Activated effector memory CD4-positive, alpha-beta T cell treated with anti-CD3 and anti-CD28 coated beads, Interleukin-2, amount 50 U/mL, for 16 hours (primary cell): ENCODE results near the gene PRKCA.
A peak's percentile ranks its signal among the peaks of the same experiment; 100 is the strongest.
"Not testable (repeated sequence)": the region's sequence is repeated elsewhere in the genome, so short reads cannot be mapped to it uniquely, and the experiment has no call there.

ENCODE experiments used
- DNase-seq: peaks from one replicate; pipeline ENCODE4 v3.0.0-alpha.2; 2020

Gene PRKCA

GRCh38 chr17:66292353-66292752 lies 10.1 kb upstream of the PRKCA start:
- no peak for DNase-seq

- no peak for DNase-seq
Measured at GRCh38 chr17:66296289-66296725, 6.1 kb upstream of the PRKCA start.

- DNase-seq = not testable (repeated sequence)
Measured at GRCh38 chr17:66297443-66297842, 5.0 kb upstream of the PRKCA start.

GRCh38 chr17:66299711-66300110 lies 2.7 kb upstream of the PRKCA start:
- no peak for DNase-seq

- no peak for DNase-seq
Measured at GRCh38 chr17:66300956-66301355, 1.5 kb upstream of the PRKCA start.

GRCh38 chr17:66301367-66301863 lies 998 bp upstream of the PRKCA start:
- DNase-seq = no peak

- DNase-seq = peak; percentile 81
Measured at GRCh38 chr17:66302761-66303626, 581 bp downstream of the PRKCA start.

- peak; percentile 71 for DNase-seq
Measured at GRCh38 chr17:66304304-66305174, 2.1 kb downstream of the PRKCA start.

DNA sequence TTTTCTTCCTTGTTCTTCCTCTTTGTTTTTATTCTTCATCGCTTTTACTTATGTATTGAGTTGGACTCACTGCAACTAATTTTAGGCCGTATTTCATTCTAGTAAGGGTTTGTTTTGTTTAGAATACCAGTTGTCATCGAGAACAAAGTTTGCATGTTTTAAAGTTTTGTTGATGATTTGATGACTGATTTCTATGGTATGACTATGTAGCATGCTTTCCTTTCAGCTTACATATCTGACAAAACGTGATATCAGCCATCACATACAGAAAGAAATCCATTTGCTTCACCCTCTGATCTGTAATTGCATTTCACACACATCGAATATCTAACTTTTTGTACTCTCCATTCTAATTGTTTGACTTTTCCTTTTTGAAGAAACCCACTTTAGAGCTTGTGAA lies 4.0 kb downstream of the PRKCA start:
- no peak for DNase-seq

GRCh38 chr17:66307257-66307656 lies 4.8 kb downstream of the PRKCA start:
- no peak for DNase-seq

DNA sequence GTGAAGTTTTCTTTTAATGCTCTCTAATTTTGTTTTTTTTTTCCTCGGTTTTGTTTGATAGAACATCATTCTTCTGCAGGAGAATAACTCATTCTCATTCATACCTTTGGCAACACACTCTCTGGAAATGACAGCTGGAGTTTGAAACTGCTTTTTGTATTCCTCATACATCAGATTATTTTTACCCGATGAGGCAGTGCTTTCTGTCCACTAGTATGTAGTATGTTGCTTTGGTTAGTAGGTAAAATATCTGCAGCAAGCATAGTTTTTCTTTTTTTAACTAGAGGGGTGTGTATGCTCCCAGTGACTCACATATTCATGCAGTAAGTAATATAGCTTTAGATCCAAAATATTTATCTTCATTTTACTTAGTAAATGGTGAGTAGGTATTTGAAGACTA lies 6.4 kb downstream of the PRKCA start:
- DNase-seq = no peak

GRCh38 chr17:66309793-66310192 lies 7.4 kb downstream of the PRKCA start:
- no peak for DNase-seq

DNA sequence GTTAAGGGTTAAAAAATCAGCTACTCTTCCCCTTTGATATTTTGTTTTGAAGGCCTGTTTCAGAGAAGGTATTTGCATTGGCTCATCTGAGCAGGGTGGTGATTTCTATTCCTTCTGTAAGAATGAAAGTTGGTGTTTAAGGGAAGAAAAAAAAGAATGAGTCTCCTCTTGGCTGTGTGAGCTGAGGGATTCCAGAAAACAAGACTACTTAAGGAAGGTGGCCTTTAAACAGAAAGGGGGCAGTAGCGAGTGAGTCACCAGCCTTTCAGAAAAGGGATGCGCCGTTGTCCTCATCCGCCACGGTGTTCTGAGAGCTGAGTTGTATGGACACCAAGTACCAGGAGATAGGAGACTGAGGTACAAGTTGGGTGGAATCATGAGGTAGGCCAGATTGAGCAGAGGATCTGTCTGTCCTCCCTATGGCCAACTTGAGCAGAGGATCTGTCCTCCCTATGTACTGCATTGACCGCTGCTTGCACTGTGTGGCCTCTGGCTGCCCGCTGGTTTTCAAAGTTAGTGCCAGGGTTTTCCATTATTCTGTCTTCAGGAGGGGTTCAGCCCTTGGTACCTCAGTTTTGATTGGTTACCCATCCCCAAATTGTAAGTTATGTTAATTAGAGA lies 8.2 kb downstream of the PRKCA start:
- no peak for DNase-seq

DNA sequence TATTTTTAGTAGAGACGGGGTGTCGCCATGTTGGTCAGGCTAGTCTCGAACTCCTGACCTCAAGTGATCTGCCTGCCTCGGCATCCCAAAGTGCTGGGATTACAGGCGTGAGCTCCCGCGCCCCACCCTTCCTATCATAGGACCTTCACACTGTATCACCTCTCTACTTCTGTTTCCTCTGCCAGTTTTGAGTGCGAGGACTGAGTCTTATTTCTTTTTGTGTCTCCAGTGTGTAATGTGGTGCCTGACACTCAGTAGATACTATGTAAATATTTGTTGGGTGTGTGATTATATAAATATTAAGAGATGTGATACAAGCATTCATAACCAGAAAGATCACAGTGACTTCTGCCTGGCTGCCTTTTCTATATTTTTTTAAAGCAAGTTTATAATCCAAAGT lies 10.5 kb downstream of the PRKCA start:
- DNase-seq = no peak

GRCh38 chr17:66313325-66313724 lies 10.9 kb downstream of the PRKCA start:
- DNase-seq = no peak

DNA sequence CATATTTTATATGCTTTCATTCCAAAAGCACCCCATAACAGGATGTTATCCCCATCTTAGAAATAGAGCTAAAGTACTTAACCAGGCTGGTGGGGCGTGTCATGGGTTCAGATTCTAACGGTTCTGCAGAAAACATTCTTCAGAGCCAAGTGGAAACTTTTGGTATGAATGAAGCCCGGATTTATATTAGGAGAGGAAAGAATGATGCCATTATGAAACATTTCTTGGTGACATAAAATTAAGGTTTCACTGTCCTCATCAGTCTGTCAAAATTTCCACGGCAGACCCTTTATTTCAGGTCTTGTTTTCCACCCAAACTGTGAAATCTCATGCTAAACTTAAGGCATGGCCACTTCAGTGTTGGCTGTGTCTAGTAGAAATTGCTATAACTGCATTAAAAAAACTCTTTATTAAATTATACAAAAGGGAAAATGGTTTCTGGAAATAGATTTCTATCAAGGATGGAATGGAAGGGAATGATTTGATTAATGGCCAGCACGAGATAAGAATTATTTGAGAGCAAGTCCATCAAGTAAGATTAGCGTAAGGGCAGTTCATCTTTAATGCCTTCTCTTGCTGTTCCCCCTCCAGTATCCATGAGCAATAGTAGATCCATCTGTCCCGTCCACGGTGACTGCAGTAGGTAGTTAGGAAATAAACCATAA lies 11.7 kb downstream of the PRKCA start:
- no peak for DNase-seq

GRCh38 chr17:66317629-66318028 lies 15.2 kb downstream of the PRKCA start:
- no peak for DNase-seq

DNA sequence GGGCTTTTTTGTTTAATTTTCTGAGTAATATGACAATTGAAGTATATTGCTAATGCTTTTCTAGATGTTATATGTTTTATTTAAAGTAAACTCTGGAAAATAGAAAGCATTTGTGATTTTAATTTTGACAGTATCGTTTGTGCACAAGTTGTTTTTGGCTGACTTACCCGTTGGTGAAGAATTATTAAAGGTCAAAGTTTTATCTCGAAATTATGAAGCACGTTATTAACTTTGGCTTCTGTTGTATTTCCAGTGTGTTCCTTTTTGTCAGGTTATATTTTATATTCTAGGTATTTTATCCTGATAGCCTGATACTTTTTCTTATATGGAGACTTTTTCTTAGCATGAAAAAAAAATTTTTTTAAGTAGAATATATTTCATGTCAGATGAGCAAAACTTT lies 16.8 kb downstream of the PRKCA start:
- no peak for DNase-seq

DNA sequence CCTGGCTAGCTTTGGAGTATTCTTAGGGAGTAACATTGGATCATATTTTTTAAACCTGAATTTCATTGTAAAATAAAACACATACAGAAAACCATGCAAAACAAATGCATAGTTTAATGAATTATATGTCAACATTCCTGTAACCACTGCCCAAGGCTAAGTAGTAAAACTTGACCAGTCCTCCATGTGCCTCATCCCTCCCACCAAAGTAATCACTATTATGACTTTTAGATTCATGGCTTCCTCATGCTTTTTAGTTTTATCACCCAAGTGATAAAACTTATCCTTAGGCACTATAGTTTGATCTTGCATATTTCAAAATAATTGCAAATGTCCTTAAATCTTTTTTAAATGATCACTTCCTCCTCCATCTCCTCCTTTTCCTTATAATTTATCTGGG lies 20.4 kb downstream of the PRKCA start:
- no peak for DNase-seq

- not testable (repeated sequence) for DNase-seq
Measured at GRCh38 chr17:66324381-66325004, 22.1 kb downstream of the PRKCA start.

DNA sequence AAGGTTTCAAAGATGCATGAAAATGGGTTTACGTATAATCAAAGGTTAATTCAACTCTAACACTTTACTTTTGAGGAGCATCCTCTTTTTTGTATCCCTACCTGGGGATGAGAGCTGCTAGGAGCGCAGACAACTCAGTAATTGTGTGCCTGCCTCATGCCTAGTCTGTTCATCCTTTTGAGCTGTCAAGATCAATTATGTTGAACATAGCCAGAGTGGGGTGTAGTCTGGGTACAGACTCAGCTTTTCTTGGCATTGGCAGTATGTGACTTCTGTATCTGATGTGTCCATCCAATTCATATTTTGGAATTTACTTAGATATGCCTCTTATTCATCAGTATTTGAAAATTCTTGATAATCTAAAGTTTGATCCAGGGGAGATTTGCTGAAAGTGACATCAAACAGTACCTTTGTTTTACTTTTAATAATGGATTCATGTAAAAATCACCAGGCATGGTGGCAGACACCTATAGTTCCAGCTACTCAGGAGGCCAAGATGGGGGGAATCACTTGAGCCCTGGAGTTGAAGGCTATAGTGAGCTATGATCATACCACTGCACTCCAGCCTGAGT lies 24.1 kb downstream of the PRKCA start:
- DNase-seq = no peak

GRCh38 chr17:66330646-66331037 lies 28.2 kb downstream of the PRKCA start:
- DNase-seq = no peak
